Stimulated activated CD4-positive, alpha-beta T cell treated with anti-CD3 and anti-CD28 coated beads, Interleukin-12 subunit alpha, Interleukin-12 subunit beta, amount 100 ng/mL, for 24 hours (primary cell): ENCODE results near the gene SYNC.
"Not testable (repeated sequence)": the region's sequence is repeated elsewhere in the genome, so short reads cannot be mapped to it uniquely, and the experiment has no call there.

ENCODE experiments used
- DNase-seq, 2 experiments: peaks; one replicate each; pipeline ENCODE4 v3.0.0-alpha.2; 2020; ENCODE audit warnings: low read depth in 2 of 2

SYNC gene

GRCh38 chr1:32693455-32694174 lies 9.0 kb downstream of the SYNC start:
- no peak for DNase-seq

GRCh38 chr1:32686387-32686786 lies 16.2 kb downstream of the SYNC start:
- no peak for DNase-seq

GRCh38 chr1:32685498-32685897 lies 17.1 kb downstream of the SYNC start:
- DNase-seq = no peak

GRCh38 chr1:32684167-32684811 lies 18.3 kb downstream of the SYNC start:
- no peak for DNase-seq

- DNase-seq = no peak
These were observed 19.2 kb downstream of the SYNC start for GRCh38 chr1:32683397-32683796.

- no peak for DNase-seq
These were observed 20.6 kb downstream of the SYNC start for GRCh38 chr1:32681999-32682398.

GRCh38 chr1:32681509-32681908 lies 21.1 kb downstream of the SYNC start:
- DNase-seq = no peak

- no peak for DNase-seq
These were observed 21.9 kb downstream of the SYNC start for GRCh38 chr1:32680642-32681041.

GRCh38 chr1:32679993-32680392 lies 22.6 kb downstream of the SYNC start:
- DNase-seq = not testable (repeated sequence)

- no peak for DNase-seq
These were observed 25.6 kb downstream of the SYNC start for GRCh38 chr1:32676945-32677344.

GRCh38 chr1:32668716-32669115 lies 33.9 kb downstream of the SYNC start:
- DNase-seq = not testable (repeated sequence)

GRCh38 chr1:32666901-32667566 lies 35.5 kb downstream of the SYNC start:
- no peak for DNase-seq

GRCh38 chr1:32665915-32666314 lies 36.7 kb downstream of the SYNC start:
- no peak for DNase-seq

- DNase-seq = no peak
These were observed 43.0 kb downstream of the SYNC start for GRCh38 chr1:32659581-32659980.

GRCh38 chr1:32652244-32652962 lies 50.2 kb downstream of the SYNC start:
- no peak for DNase-seq

- no peak for DNase-seq
These were observed 51.0 kb downstream of the SYNC start for GRCh38 chr1:32651461-32652073.

- DNase-seq = peak; percentile 97
These were observed 51.7 kb downstream of the SYNC start, which contains the start of gene RBBP4 for GRCh38 chr1:32650752-32651460. Gene RBBP4 (plus strand): TSS chr1:32651208. CDS start chr1:32651307, 99 bp downstream.

- DNase-seq = peak; percentile 66 to 81
These were observed 52.3 kb downstream of the SYNC start, which contains the start of gene ZBTB8OS for GRCh38 chr1:32650248-32650751. Gene ZBTB8OS (minus strand): TSS chr1:32650550. CDS start chr1:32650529, 21 bp downstream.

- no peak for DNase-seq
These were observed 55.0 kb downstream of the SYNC start for GRCh38 chr1:32647308-32648134.

GRCh38 chr1:32644426-32644825 lies 58.1 kb downstream of the SYNC start:
- no peak for DNase-seq
